Amniotic epithelial cell (primary cell): ENCODE measurements around the gene ZNF274.
"Not testable (repeated sequence)": the region's sequence is repeated elsewhere in the genome, so short reads cannot be mapped to it uniquely, and the experiment has no call there.

ENCODE experiments used
- DNase-seq: peaks from one replicate; pipeline ENCODE4 v3.0.0-alpha.2; 2010; ENCODE audit warnings: low read depth

Gene ZNF274

GRCh38 chr19:58182989-58183816 is at the start of gene ZNF274:
ZNF274 (plus strand) TSS chr19:58183061; CDS start chr19:58183966, 905 bp downstream.
- DNase-seq: peak; percentile 92

- DNase-seq: no peak
Measured at GRCh38 chr19:58134244-58134643, 48.6 kb upstream of the ZNF274 start.

DNA sequence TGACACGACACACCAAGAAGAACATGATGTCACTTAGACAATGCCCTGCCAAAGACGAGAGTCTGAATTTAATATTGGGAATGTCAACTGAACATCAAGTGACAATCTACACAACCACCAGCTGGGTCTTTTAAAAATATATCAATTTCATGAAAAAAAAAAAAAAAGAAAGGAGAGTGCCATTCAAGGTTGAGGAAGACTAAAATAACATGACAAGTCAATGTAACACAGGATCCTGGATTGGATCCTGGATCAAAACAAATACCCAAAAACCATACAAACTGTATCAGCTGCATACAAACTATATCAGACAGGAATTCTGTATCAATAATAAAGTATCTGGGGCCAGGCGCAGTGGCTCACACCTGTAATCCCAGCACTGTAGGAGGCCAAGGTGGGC is 37.0 kb upstream of the ZNF274 start:
- DNase-seq: no peak

DNA sequence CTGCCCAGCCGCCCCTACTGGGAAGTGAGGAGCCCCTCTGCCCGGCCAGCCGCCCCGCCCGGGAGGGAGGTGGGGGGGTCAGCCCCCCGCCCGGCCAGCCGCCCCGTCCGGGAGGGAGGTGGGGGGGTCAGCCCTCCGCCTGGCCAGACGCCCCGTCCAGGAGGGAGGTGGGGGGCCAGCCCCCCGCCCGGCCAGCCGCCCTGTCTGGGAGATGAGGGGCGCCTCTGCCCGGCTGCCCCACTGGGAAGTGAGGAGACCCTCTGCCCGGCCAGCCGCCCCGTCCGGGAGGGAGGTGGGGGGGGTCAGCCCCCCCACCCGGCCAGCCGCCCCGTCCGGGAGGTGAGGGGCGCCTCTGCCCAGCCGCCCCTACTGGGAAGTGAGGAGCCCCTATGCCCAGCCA is 35.4 kb upstream of the ZNF274 start:
- DNase-seq: not testable (repeated sequence)

DNA sequence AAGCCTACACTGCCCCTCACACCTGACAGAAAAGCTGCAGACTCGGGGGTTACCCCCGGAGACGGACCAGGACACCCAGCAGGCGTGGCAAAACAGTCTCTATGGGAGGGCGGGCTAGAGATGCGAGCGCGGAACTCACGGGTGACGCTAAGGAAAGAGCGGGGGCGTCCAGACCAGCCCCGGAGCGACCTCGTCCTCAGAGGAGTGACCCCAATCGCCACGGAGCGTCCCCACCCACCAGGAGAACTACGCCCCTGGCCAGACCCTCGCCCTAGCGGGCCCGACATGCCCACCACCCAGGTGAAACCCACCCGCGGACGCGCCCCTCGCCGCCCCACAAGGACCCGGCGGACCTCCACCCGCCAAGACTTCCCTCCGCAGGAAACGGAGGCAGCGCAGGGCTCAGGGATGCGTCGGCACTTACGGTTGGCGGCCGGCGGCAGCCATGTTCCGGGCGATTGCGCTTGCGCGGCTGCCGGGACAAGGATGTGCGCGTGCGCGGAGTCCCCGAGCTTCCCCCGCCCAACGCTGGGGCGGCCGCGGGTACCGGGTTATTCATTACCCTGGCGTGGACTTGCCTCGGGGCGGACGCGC is 32.4 kb upstream of the ZNF274 start, which contains the start of gene ZNF329:
Gene ZNF329, minus strand, starts transcription at position 462 of the 594 bp plus-strand sequence. CDS start 21,286 bp downstream, outside the sequence.
- DNase-seq: peak; percentile 69

- DNase-seq: no peak
Measured at GRCh38 chr19:58153386-58153785, 29.5 kb upstream of the ZNF274 start.

DNA sequence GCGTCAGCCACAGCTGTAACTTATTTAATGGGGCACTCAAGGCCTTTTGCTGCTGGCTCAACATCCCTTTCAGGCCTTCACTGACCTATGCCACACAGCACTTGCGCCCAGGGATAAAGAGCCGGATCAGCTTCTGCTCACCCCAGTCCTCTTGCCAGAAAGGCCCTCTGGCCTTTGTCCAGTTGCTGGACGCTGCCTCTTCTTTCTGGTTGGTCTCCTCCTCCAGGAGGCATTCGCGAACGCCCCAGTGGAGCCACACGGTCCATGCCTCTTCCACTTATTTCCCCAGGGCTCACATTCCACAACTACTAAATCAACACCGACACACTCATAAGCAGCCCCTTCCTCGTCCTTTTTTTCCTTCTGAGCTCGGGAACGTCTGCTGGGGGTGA is 28.6 kb upstream of the ZNF274 start:
- DNase-seq: peak; percentile 40

- DNase-seq: peak; percentile 87
Measured at GRCh38 chr19:58154679-58155648, 27.9 kb upstream of the ZNF274 start.

DNA sequence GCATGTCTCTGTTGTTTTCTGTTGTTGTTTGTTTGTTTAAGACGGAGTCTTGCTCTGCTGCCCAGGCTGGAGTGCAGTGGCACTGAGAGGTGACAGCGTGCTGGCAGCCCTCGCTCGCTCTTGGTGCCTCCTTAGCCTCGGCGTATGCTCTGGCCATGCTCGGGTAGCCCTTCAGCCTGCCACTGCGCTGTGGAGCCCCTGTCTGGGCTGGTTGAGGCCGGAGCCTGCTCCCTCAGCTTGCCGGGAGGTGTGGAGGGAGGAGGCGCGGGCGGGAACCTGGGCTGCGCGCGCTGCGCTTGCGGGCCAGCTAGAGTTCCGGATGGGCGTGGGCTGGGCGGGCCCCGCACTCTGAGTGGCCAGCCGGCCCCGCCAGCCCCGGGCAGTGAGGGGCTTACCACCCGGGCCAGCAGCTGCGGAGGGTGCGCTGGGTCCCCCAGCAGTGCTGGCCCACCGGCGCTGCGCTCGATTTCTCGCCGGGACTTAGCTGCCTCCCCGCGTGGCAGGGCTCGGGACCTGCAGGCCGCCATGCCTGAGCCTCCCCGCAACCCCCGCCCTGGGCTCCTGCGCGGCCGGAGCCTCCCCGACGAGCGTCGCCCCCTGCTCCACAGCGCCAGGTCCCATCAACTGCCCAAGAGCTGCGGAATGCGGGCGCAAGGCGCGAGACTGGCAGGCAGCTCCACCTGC is 25.7 kb upstream of the ZNF274 start:
- DNase-seq: no peak

GRCh38 chr19:58166268-58166667 is 16.6 kb upstream of the ZNF274 start:
- DNase-seq: no peak

DNA sequence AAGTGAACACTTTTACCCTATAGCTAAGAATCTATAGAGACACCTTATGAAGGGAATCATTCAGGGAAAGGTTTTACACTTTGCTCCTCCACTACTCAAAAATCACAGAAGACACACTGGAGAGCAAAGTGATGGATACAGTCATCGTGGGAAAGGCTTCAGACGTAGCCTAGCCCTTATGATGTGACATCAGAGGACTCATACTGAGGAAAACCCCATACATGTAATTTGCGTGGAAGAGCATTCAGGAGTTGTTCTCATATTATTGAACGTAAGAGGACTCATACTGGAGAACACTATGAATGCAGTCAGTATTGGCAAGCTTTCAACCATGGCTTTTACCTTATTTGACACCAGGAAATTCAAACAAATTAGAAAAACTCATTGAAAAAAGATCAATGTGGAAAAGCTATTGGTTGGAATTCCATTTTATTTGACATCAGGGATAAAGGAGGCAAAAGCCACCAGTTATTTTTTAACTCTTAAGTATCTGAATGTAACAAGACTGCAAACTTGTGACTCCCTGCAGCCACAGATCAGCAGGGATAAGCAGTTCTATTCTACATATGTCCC is 16.1 kb upstream of the ZNF274 start:
- DNase-seq: no peak

GRCh38 chr19:58170860-58171259 is 12.0 kb upstream of the ZNF274 start:
- peak; percentile 45 for DNase-seq

GRCh38 chr19:58181902-58182576 is 822 bp upstream of the ZNF274 start:
- DNase-seq: peak; percentile 26

- no peak for DNase-seq
Measured at GRCh38 chr19:58182577-58182988, 278 bp upstream of the ZNF274 start.

GRCh38 chr19:58183817-58184215 is 955 bp downstream of the ZNF274 start:
- no peak for DNase-seq

- DNase-seq: peak; percentile 58
Measured at GRCh38 chr19:58196901-58197616, 14.2 kb downstream of the ZNF274 start.

- no peak for DNase-seq
Measured at GRCh38 chr19:58203814-58204475, 21.1 kb downstream of the ZNF274 start.

GRCh38 chr19:58204566-58204965 is 21.7 kb downstream of the ZNF274 start:
- no peak for DNase-seq

DNA sequence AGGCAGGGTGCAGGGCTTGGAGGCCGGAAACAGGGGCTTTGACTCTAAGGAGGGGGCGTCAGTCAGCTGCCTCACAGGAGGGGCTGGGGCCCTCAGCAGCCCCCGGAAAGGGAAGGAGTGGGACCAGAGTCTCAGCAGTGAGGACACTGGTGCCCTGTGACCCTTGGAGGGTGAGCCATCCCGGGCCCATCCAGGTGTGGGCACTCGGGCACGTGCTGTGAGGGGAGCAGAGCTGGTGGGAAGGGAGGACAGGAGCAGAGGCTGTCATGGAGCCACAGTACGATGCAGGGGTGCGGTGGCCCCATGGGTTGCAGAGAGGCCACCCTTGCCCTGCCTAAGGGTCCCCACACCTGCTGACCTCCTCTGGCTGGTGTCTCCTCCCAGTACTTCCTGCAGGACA is 26.7 kb downstream of the ZNF274 start:
- DNase-seq: no peak
